Sigmoid colon (tissue), 7 donors: Measurements from ENCODE around the gene MRTFB. TPM values are rescaled to one million over a fixed set of nuclear protein-coding genes. Genes with fewer than 3 reads are reported as not detected.

Experiments
- DNase-seq: peaks from one replicate; pipeline ENCODE4 v3.0.0-alpha.2; 2019
- H3K27ac ChIP-seq, 4 donors: fragments of 200-600 bp; sonication (generic); one replicate each; pipeline ENCODE4 v1.5.1; 2016 to 2019; ENCODE audit warnings: mild to moderate bottlenecking in 1 of 4
- H3K27me3 ChIP-seq, 3 donors: fragments of 200-600 bp; sonication (generic); one replicate each; pipeline ENCODE4 v1.5.1; 2019; ENCODE audit warnings: mild to moderate bottlenecking in 1 of 3
- H3K36me3 ChIP-seq, 4 donors: fragments of 200-600 bp; sonication (generic); one replicate each; pipeline ENCODE4 v1.5.1; 2016 to 2019
- H3K4me1 ChIP-seq, 4 donors: fragments of 200-600 bp; sonication (generic); one replicate each; pipeline ENCODE4 v1.5.1; 2017 to 2019
- H3K4me3 ChIP-seq, 4 donors: fragments of 200-600 bp; sonication (generic); one replicate each; pipeline ENCODE4 v1.5.1; 2017 to 2019; ENCODE audit warnings: mild to moderate bottlenecking in 2 of 4, moderate library complexity in 1 of 4
- H3K9me3 ChIP-seq, 4 donors: fragments of 200-600 bp in 3 of 4; sonication (generic) in 3 of 4; one replicate each; pipeline versions ENCODE4 v1.5.1 to v1.6.1; 2013 to 2019
- CTCF ChIP-seq, 4 experiments: fragments of 450-650 bp in 3 of 4; fragments of 200-600 bp in 1 of 4; IDR thresholded peaks; one replicate each; pipeline ENCODE4 v1.5.1; 2016 to 2019; ENCODE audit warnings: antibody characterized with exemption in 4 of 4, mild to moderate bottlenecking in 3 of 4, moderate library complexity in 2 of 4
- EP300 ChIP-seq, 4 donors: sonication (generic); formaldehyde crosslinking; IDR thresholded peaks; one replicate each; pipeline ENCODE4 v1.6.1; 2017; ENCODE audit warnings: antibody characterized with exemption in 4 of 4
- POLR2A ChIP-seq, 2 donors: fragments of 450-650 bp; IDR thresholded peaks; one replicate each; pipeline ENCODE4 v1.6.1; 2016; ENCODE audit warnings: antibody characterized with exemption in 2 of 2, mild to moderate bottlenecking in 2 of 2, moderate library complexity in 2 of 2
- POLR2AphosphoS5 ChIP-seq, 4 donors: sonication (generic); formaldehyde crosslinking; IDR thresholded peaks; one replicate each; pipeline ENCODE4 v1.6.1; 2017; ENCODE audit warnings: antibody characterized with exemption in 4 of 4
- WGBS, 2 donors: extraction: QIAGEN DNeasy Blood & Tissue Kit; methylation state at CpG; one replicate each; pipeline ENCODE4 v1.1.7; 2013; 5-methylcytosine and 5-hydroxymethylcytosine counted together
- intact Hi-C: fragments of 100-400 bp; cut with DNase I; formaldehyde crosslinking; loops from one replicate; pipeline ENCODE4 v1.15.1; 2023
- polyA plus RNA-seq, 3 donors: library from polyadenylated mRNA; stranded (reverse); fragments of 200-250 nt; gene quantifications; one replicate each; pipeline ENCODE4 v1.2.3, GENCODE V29; 2013
- total RNA-seq, 4 donors: library from RNA; depleted of rRNA; stranded (reverse); fragments of >200 nt; gene quantifications; one replicate each; pipeline ENCODE4 v1.1.0, GENCODE V29; 2016
- donor health status: healthy with polysubstance abuse.
- donor health status: Bipolar disorder and iron deficiency.
- donor health status: healthy.

Gene MRTFB
- total and polyA plus RNA-seq, 7 donors, result 4.6 to 44.6 (median 23.2) TPM

GRCh38 chr16:14211856-14212543 is 140.9 kb downstream of the MRTFB start:
- no peak for TF ChIP-seq POLR2A (IDR thresholded peaks at IDR 0.05)
- TF ChIP-seq EP300 (IDR thresholded peaks at IDR 0.05), result no peak
- TF ChIP-seq POLR2AphosphoS5 (IDR thresholded peaks at IDR 0.05), result no peak
- TF ChIP-seq CTCF (IDR thresholded peaks at IDR 0.05), result no peak
- no peak overlapping the region for H3K27ac ChIP-seq
- H3K27me3 ChIP-seq, result no peaks in the 10 kb centered on the region
- intact Hi-C loops, result no loop called here
- 94 to 95% methylated on average over 6 of the region's 6 CpGs for WGBS, 2 donors
- no peak overlapping the region for H3K4me3 ChIP-seq
- H3K36me3 ChIP-seq, result peaks cover 0 to 31% (median 2%) of the 10 kb centered on the region in 4 donors
- no peak for DNase-seq
- H3K9me3 ChIP-seq, result no peaks in the 10 kb centered on the region
- H3K4me1 ChIP-seq, result no peaks in the 10 kb centered on the region

- H3K27ac ChIP-seq, result no peak overlapping the region
- H3K27me3 ChIP-seq, result no peaks in the 10 kb centered on the region
- no peaks in the 10 kb centered on the region for H3K9me3 ChIP-seq
- H3K36me3 ChIP-seq, result peaks cover 0 to 69% (median 9%) of the 10 kb centered on the region in 4 donors
- H3K4me1 ChIP-seq, result no peaks in the 10 kb centered on the region
- TF ChIP-seq POLR2A (IDR thresholded peaks at IDR 0.05) (no peak), CTCF (IDR thresholded peaks at IDR 0.05) (no peak), EP300 (IDR thresholded peaks at IDR 0.05) (no peak), POLR2AphosphoS5 (IDR thresholded peaks at IDR 0.05) (no peak)
- H3K4me3 ChIP-seq, result no peak overlapping the region
- WGBS, 2 donors, result 95 to 97% methylated on average over 3 of the region's 3 CpGs
- DNase-seq, result no peak
- intact Hi-C loops, result no loop called here
These were observed 144.8 kb downstream of the MRTFB start for GRCh38 chr16:14215941-14216340.

GRCh38 chr16:14219983-14220382 is 148.9 kb downstream of the MRTFB start:
- H3K36me3 ChIP-seq, result peaks cover 0 to 79% (median 8%) of the 10 kb centered on the region in 4 donors
- no peak overlapping the region for H3K27ac ChIP-seq
- TF ChIP-seq POLR2A (IDR thresholded peaks at IDR 0.05) (no peak), CTCF (IDR thresholded peaks at IDR 0.05) (no peak), POLR2AphosphoS5 (IDR thresholded peaks at IDR 0.05) (no peak), EP300 (IDR thresholded peaks at IDR 0.05) (no peak)
- H3K4me1 ChIP-seq, result no peaks in the 10 kb centered on the region
- no peak for DNase-seq
- 96 to 97% methylated on average over 3 of the region's 3 CpGs for WGBS, 2 donors
- intact Hi-C loops, result no loop called here
- no peaks in the 10 kb centered on the region for H3K9me3 ChIP-seq
- no peaks in the 10 kb centered on the region for H3K27me3 ChIP-seq
- no peak overlapping the region for H3K4me3 ChIP-seq

- Histone ChIP-seq H3K4me3 (no peak overlapping the region), H3K27ac (no peak overlapping the region), H3K36me3 (peaks cover 0 to 66% (median 4%) of the 10 kb centered on the region in 4 donors), H3K27me3 (no peaks in the 10 kb centered on the region), H3K9me3 (no peaks in the 10 kb centered on the region), H3K4me1 (no peaks in the 10 kb centered on the region)
- 95 to 96% methylated on average over 2 of the region's 2 CpGs for WGBS, 2 donors
- no peak for DNase-seq
- intact Hi-C loops, result no loop called here
- no peak for TF ChIP-seq POLR2A (IDR thresholded peaks at IDR 0.05)
- no peak for TF ChIP-seq POLR2AphosphoS5 (IDR thresholded peaks at IDR 0.05)
- no peak for TF ChIP-seq CTCF (IDR thresholded peaks at IDR 0.05)
- TF ChIP-seq EP300 (IDR thresholded peaks at IDR 0.05), result no peak
These were observed 152.5 kb downstream of the MRTFB start for GRCh38 chr16:14223632-14224031.

- Histone ChIP-seq H3K27me3 (no peaks in the 10 kb centered on the region), H3K27ac (no peak overlapping the region), H3K4me3 (no peak overlapping the region), H3K9me3 (no peaks in the 10 kb centered on the region), H3K4me1 (no peaks in the 10 kb centered on the region), H3K36me3 (peaks cover 0 to 48% (median 1%) of the 10 kb centered on the region in 4 donors)
- DNase-seq, result no peak
- TF ChIP-seq POLR2AphosphoS5 (IDR thresholded peaks at IDR 0.05) (no peak), CTCF (IDR thresholded peaks at IDR 0.05) (no peak), POLR2A (IDR thresholded peaks at IDR 0.05) (no peak), EP300 (IDR thresholded peaks at IDR 0.05) (no peak)
- 94 to 96% methylated on average over 3 of the region's 3 CpGs for WGBS, 2 donors
- intact Hi-C loops, result no loop called here
These were observed 154.3 kb downstream of the MRTFB start for GRCh38 chr16:14225457-14225856.
